ENCODE data around the gene ZC3H6.
A peak's percentile ranks its signal among the peaks of the same experiment; 100 is the strongest.

ZC3H6 gene

GRCh38 chr2:112340475-112341267, 65.3 kb downstream of the ZC3H6 start:
- no peaks in the 10 kb centered on the region for H4K20me1 ChIP-seq (ENCODE audit: insufficient read depth, low read length)
- H3K9me2 ChIP-seq (replicated peaks; ENCODE audit: insufficient read depth, low read length), result no peaks in the 10 kb centered on the region
- no peaks in the 10 kb centered on the region for H3K27me3 ChIP-seq (replicated peaks; ENCODE audit: insufficient read depth, low read length)
- no peaks in the 10 kb centered on the region for H3K9me3 ChIP-seq (replicated peaks; ENCODE audit: insufficient read depth, low read length)
- H3F3A ChIP-seq (ENCODE audit: insufficient read depth, low read length), result 0 out of 2 replicates have a peak, but pooled peaks cover 4% of the 10 kb centered on the region
- no peak overlapping the region for H3K4me3 ChIP-seq (ENCODE audit: low read length)
- H2AFZ ChIP-seq (ENCODE audit: low read length), result no peak overlapping the region
- no peak for DNase-seq
- H3K9ac ChIP-seq (ENCODE audit: low read length), result no peak overlapping the region
- no peaks in the 10 kb centered on the region for H3K79me2 ChIP-seq (ENCODE audit: low read length)
- H3K4me2 ChIP-seq (ENCODE audit: low read depth, low read length), result no peak overlapping the region
- H3K36me3 ChIP-seq (replicated peaks; ENCODE audit: insufficient read depth, low read length), result no peaks in the 10 kb centered on the region
- peaks cover 18% of the 10 kb centered on the region for H3K4me1 ChIP-seq (ENCODE audit: low read length)
- no peak for TF ChIP-seq CTCF (IDR thresholded peaks at IDR 0.05; ENCODE audit: low read length)
- TF ChIP-seq EZH2phosphoT487 (IDR thresholded peaks at IDR 0.05; ENCODE audit: low read length), result no peak
- no peak for TF ChIP-seq EZH2 (optimal IDR thresholded peaks at IDR 0.05; ENCODE audit: low read depth, low read length)
- H3K27ac ChIP-seq (ENCODE audit: low read length), result no peak overlapping the region

GRCh38 chr2:112342067-112342550, 66.7 kb downstream of the ZC3H6 start:
- Histone ChIP-seq H3K4me2 (ENCODE audit: low read depth, low read length) (no peak overlapping the region), H3K4me1 (ENCODE audit: low read length) (peaks cover 18% of the 10 kb centered on the region), H3K36me3 (replicated peaks; ENCODE audit: insufficient read depth, low read length) (no peaks in the 10 kb centered on the region), H2AFZ (ENCODE audit: low read length) (no peak overlapping the region), H3K9ac (ENCODE audit: low read length) (no peak overlapping the region), H3K27me3 (replicated peaks; ENCODE audit: insufficient read depth, low read length) (no peaks in the 10 kb centered on the region), H3K79me2 (ENCODE audit: low read length) (no peaks in the 10 kb centered on the region), H3K9me2 (replicated peaks; ENCODE audit: insufficient read depth, low read length) (no peaks in the 10 kb centered on the region), H3K27ac (ENCODE audit: low read length) (no peak overlapping the region), H3K4me3 (ENCODE audit: low read length) (no peak overlapping the region), H4K20me1 (ENCODE audit: insufficient read depth, low read length) (no peaks in the 10 kb centered on the region), H3F3A (ENCODE audit: insufficient read depth, low read length) (0 out of 2 replicates have a peak, but pooled peaks cover 4% of the 10 kb centered on the region), H3K9me3 (replicated peaks; ENCODE audit: insufficient read depth, low read length) (no peaks in the 10 kb centered on the region)
- TF ChIP-seq EZH2phosphoT487 (IDR thresholded peaks at IDR 0.05; ENCODE audit: low read length), result no peak
- no peak for DNase-seq

GRCh38 chr2:112343827-112344585, 68.6 kb downstream of the ZC3H6 start:
- Histone ChIP-seq H2AFZ (ENCODE audit: low read length) (peak overlapping the region; percentile 40), H3K9me2 (replicated peaks; ENCODE audit: insufficient read depth, low read length) (no peaks in the 10 kb centered on the region), H4K20me1 (ENCODE audit: insufficient read depth, low read length) (no peaks in the 10 kb centered on the region), H3F3A (ENCODE audit: insufficient read depth, low read length) (0 out of 2 replicates have a peak, but pooled peaks cover 4% of the 10 kb centered on the region), H3K4me3 (ENCODE audit: low read length) (no peak overlapping the region), H3K4me1 (ENCODE audit: low read length) (peaks cover 18% of the 10 kb centered on the region), H3K9me3 (replicated peaks; ENCODE audit: insufficient read depth, low read length) (no peaks in the 10 kb centered on the region), H3K27me3 (replicated peaks; ENCODE audit: insufficient read depth, low read length) (no peaks in the 10 kb centered on the region), H3K27ac (ENCODE audit: low read length) (peak overlapping the region; percentile 48; the same call in 1 of the 2 replicates), H3K9ac (ENCODE audit: low read length) (no peak overlapping the region), H3K4me2 (ENCODE audit: low read depth, low read length) (peak overlapping the region; percentile 22; the same call in 1 of the 2 replicates), H3K36me3 (replicated peaks; ENCODE audit: insufficient read depth, low read length) (no peaks in the 10 kb centered on the region), H3K79me2 (ENCODE audit: low read length) (no peaks in the 10 kb centered on the region)
- TF ChIP-seq EZH2phosphoT487 (IDR thresholded peaks at IDR 0.05; ENCODE audit: low read length), result no peak
- TF ChIP-seq CTCF (IDR thresholded peaks at IDR 0.05; ENCODE audit: low read length), result no peak
- no peak for TF ChIP-seq EZH2 (optimal IDR thresholded peaks at IDR 0.05; ENCODE audit: low read depth, low read length)
- DNase-seq, result peak; percentile 30
